ENCODE measurements around the gene SVEP1. TPM values are rescaled to one million over a fixed set of nuclear protein-coding genes. Genes with fewer than 3 reads are reported as not detected.

Gene SVEP1
- polyA plus RNA-seq, 1 donor (not counting 4 experiments of a cell fraction or from before 2014, with no cell fraction given) = 0.14 TPM

DNA sequence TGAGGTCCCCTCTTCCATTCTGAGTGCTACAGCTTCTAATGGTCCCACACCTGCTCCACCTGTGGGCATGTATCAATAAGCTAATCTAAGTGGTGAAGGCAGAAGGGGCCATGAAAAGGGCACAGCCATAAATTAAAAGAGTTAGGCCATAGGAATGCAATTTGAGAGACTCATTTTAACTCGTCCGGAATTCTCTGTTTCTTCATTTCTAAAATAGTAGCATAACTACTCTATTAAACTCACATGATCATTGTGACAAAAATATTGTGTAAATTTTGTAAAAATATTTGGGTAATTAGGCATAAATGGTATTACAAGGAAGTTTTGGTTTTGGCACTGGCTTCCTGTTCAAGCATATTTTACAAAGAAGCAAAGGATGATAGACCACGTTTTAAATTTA lies 138.7 kb downstream of the SVEP1 start:
- dilution Hi-C loops (cut with MboI; ENCODE audit: extremely low pct_ligation_motif_present, low sequenced_read_pairs) = no loop called here
- Histone ChIP-seq H4K20me1 (ENCODE audit: control insufficient read depth, extremely low read depth, insufficient read depth, low read length) (no peaks in the 10 kb centered on the region), H3K4me3 (ENCODE audit: control insufficient read depth in 2 of 3, extremely low read depth in 1 of 3, insufficient read depth in 2 of 3, low read depth in 1 of 3, low read length in 3 of 3) (no peak overlapping the region), H3K79me2 (ENCODE audit: control insufficient read depth, insufficient read depth, low read length) (no peaks in the 10 kb centered on the region), H3K4me1 (ENCODE audit: control insufficient read depth, extremely low read depth, insufficient read depth, low read length) (peaks cover 16% of the 10 kb centered on the region), H2AFZ (ENCODE audit: control insufficient read depth, low read length) (no peak overlapping the region), H3K9me1 (ENCODE audit: control insufficient read depth, extremely low read depth, insufficient read depth, low read length) (no peaks in the 10 kb centered on the region), H3K27me3 (ENCODE audit: control insufficient read depth, extremely low read depth, insufficient read depth, low read length) (no peaks in the 10 kb centered on the region), H3K4me2 (ENCODE audit: control insufficient read depth, extremely low read depth, insufficient read depth, low read depth, low read length) (no peak overlapping the region), H3K9me3 (ENCODE audit: control insufficient read depth, low read depth, low read length) (no peaks in the 10 kb centered on the region), H3K36me3 (ENCODE audit: control insufficient read depth in 2 of 2, extremely low read depth in 1 of 2, insufficient read depth in 2 of 2, low read length in 2 of 2) (no peaks in the 10 kb centered on the region), H3K9ac (ENCODE audit: control insufficient read depth, extremely low read depth, insufficient read depth, low read length) (no peak overlapping the region), H3K27ac (ENCODE audit: control insufficient read depth, insufficient read depth, low read length) (no peak overlapping the region)
- TF ChIP-seq, protein P1, sequence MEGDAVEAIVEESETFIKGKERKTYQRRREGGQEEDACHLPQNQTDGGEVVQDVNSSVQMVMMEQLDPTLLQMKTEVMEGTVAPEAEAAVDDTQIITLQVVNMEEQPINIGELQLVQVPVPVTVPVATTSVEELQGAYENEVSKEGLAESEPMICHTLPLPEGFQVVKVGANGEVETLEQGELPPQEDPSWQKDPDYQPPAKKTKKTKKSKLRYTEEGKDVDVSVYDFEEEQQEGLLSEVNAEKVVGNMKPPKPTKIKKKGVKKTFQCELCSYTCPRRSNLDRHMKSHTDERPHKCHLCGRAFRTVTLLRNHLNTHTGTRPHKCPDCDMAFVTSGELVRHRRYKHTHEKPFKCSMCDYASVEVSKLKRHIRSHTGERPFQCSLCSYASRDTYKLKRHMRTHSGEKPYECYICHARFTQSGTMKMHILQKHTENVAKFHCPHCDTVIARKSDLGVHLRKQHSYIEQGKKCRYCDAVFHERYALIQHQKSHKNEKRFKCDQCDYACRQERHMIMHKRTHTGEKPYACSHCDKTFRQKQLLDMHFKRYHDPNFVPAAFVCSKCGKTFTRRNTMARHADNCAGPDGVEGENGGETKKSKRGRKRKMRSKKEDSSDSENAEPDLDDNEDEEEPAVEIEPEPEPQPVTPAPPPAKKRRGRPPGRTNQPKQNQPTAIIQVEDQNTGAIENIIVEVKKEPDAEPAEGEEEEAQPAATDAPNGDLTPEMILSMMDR (optimal IDR thresholded peaks at IDR 0.05 in 1 of 3, IDR thresholded peaks at IDR 0.05 in 1 of 3, conservative IDR thresholded peaks at IDR 0.05 in 1 of 3; ENCODE audit: extremely low read depth in 1 of 3, insufficient read depth in 2 of 3, low read length in 3 of 3) = no peak
- TF ChIP-seq EZH2 (IDR thresholded peaks at IDR 0.05; ENCODE audit: low read length) = no peak
- DNase-seq (ENCODE audit: low read depth, low spot score) (no peak), FAIRE-seq (no peak)

DNA sequence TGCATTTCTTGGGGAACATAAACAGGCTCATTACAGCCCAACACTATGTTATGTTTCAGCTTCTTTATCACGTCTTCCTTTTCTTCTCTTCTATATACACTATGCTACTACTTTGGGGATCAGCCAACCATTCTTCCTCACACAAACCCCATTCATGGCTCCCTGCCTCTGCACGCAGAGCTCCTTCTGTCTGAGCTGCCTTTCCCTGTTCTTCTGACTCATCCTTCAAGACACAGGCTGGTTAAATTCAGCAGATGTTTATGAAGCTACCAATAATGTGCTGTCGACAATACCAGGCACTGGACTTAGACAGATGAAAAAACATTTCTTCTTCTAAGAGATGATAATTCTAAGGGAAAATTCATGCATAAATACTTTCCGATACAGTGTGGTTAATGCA lies 139.4 kb downstream of the SVEP1 start:
- H3K4me2 ChIP-seq (ENCODE audit: control insufficient read depth, extremely low read depth, insufficient read depth, low read depth, low read length) = peak overlapping the region; percentile 33
- DNase-seq (ENCODE audit: low read depth, low spot score) = no peak
- H3K4me1 ChIP-seq (ENCODE audit: control insufficient read depth, extremely low read depth, insufficient read depth, low read length) = peaks cover 16% of the 10 kb centered on the region
- peak; percentile 62 for FAIRE-seq
- H3K27me3 ChIP-seq (ENCODE audit: control insufficient read depth, extremely low read depth, insufficient read depth, low read length) = no peaks in the 10 kb centered on the region
- H3K79me2 ChIP-seq (ENCODE audit: control insufficient read depth, insufficient read depth, low read length) = no peaks in the 10 kb centered on the region
- no peaks in the 10 kb centered on the region for H4K20me1 ChIP-seq (ENCODE audit: control insufficient read depth, extremely low read depth, insufficient read depth, low read length)
- no peaks in the 10 kb centered on the region for H3K9me3 ChIP-seq (ENCODE audit: control insufficient read depth, low read depth, low read length)
- H3K4me3 ChIP-seq (ENCODE audit: control insufficient read depth in 2 of 3, extremely low read depth in 1 of 3, insufficient read depth in 2 of 3, low read depth in 1 of 3, low read length in 3 of 3) = no peak overlapping the region
- H2AFZ ChIP-seq (ENCODE audit: control insufficient read depth, low read length) = peak overlapping the region; percentile 52
- H3K36me3 ChIP-seq (ENCODE audit: control insufficient read depth in 2 of 2, extremely low read depth in 1 of 2, insufficient read depth in 2 of 2, low read length in 2 of 2) = no peaks in the 10 kb centered on the region
- dilution Hi-C loops (cut with MboI; ENCODE audit: extremely low pct_ligation_motif_present, low sequenced_read_pairs) = no loop called here
- H3K27ac ChIP-seq (ENCODE audit: control insufficient read depth, insufficient read depth, low read length) = no peak overlapping the region
- TF ChIP-seq, protein P1 (optimal IDR thresholded peaks at IDR 0.05 in 1 of 3, IDR thresholded peaks at IDR 0.05 in 1 of 3, conservative IDR thresholded peaks at IDR 0.05 in 1 of 3; ENCODE audit: extremely low read depth in 1 of 3, insufficient read depth in 2 of 3, low read length in 3 of 3) = no peak
- no peak for TF ChIP-seq EZH2 (IDR thresholded peaks at IDR 0.05; ENCODE audit: low read length)
- no peak overlapping the region for H3K9ac ChIP-seq (ENCODE audit: control insufficient read depth, extremely low read depth, insufficient read depth, low read length)
- no peaks in the 10 kb centered on the region for H3K9me1 ChIP-seq (ENCODE audit: control insufficient read depth, extremely low read depth, insufficient read depth, low read length)

Measured in keratinocyte (primary cell).